KBM-7 (cell line): ENCODE results near the gene CTIF.

Source experiments
- DNase-seq: peaks from one replicate; pipeline ENCODE4 v3.0.0-alpha.2; 2015
- in situ Hi-C: fragments of 300-500 bp; cut with MboI; formaldehyde crosslinking; loops from 2 replicates; pipeline ENCODE4 v1.14.3; 2020; ENCODE audit warnings: low sequenced_read_pairs, low pct_unique_long_range_greater_than_20kb, mixed read lengths

Gene CTIF

GRCh38 chr18:48832938-48833700 lies 294.3 kb downstream of the CTIF start:
- in situ Hi-C loops: no loop called here
- peak; percentile 61 for DNase-seq

- in situ Hi-C loops: no loop called here
- no peak for DNase-seq
Observed at GRCh38 chr18:48833701-48834412, 295.0 kb downstream of the CTIF start.

GRCh38 chr18:48834413-48835031 lies 295.7 kb downstream of the CTIF start:
- in situ Hi-C loops: no loop called here
- DNase-seq: peak; percentile 86

GRCh38 chr18:48835119-48835518 lies 296.3 kb downstream of the CTIF start:
- no peak for DNase-seq
- in situ Hi-C loops: no loop called here

GRCh38 chr18:48835745-48836170 lies 296.9 kb downstream of the CTIF start:
- no peak for DNase-seq
- in situ Hi-C loops: no loop called here

GRCh38 chr18:48836231-48836805 lies 297.5 kb downstream of the CTIF start:
- no peak for DNase-seq
- in situ Hi-C loops: no loop called here

- in situ Hi-C loops: no loop called here
- no peak for DNase-seq
Observed at GRCh38 chr18:48836806-48837615, 298.2 kb downstream of the CTIF start.

- in situ Hi-C loops: no loop called here
Observed at GRCh38 chr18:48837676-48838075, 298.8 kb downstream of the CTIF start.

GRCh38 chr18:48838166-48838775 lies 299.4 kb downstream of the CTIF start:
- DNase-seq: no peak
- in situ Hi-C loops: no loop called here

More at GRCh38 chr18:48837676-48838075, 298.8 kb downstream of the CTIF start:
- no peak for DNase-seq

GRCh38 chr18:48838921-48839818 lies 300.3 kb downstream of the CTIF start:
- in situ Hi-C loops: no loop called here
- DNase-seq: no peak

- in situ Hi-C loops: no loop called here
- DNase-seq: no peak
Observed at GRCh38 chr18:48839819-48840490, 301.1 kb downstream of the CTIF start.

- no peak for DNase-seq
- in situ Hi-C loops: no loop called here
Observed at GRCh38 chr18:48840491-48840877, 301.7 kb downstream of the CTIF start.

- no peak for DNase-seq
- in situ Hi-C loops: no loop called here
Observed at GRCh38 chr18:48841381-48842258, 302.8 kb downstream of the CTIF start.

- DNase-seq: no peak
- in situ Hi-C loops: no loop called here
Observed at GRCh38 chr18:48842259-48843061, 303.6 kb downstream of the CTIF start.

- DNase-seq: no peak
- in situ Hi-C loops: no loop called here
Observed at GRCh38 chr18:48843162-48843561, 304.3 kb downstream of the CTIF start.

GRCh38 chr18:48843596-48843995 lies 304.8 kb downstream of the CTIF start:
- in situ Hi-C loops: no loop called here
- no peak for DNase-seq
